KOPT-K1 (cell line): ENCODE results near the gene LRRFIP2.

Experiments used
- H3K27ac ChIP-seq: fragments of 200-600 bp; sonication (generic); 2 replicates; pipeline ENCODE4 v1.5.1; 2016; ENCODE audit warnings: antibody characterized with exemption, mild to moderate bottlenecking, low read depth, low read length; ENCODE audit not compliant: poor library complexity, severe bottlenecking
- H3K36me3 ChIP-seq: fragments of 200-600 bp; sonication (generic); 2 replicates; pipeline ENCODE4 v1.5.1; 2017; ENCODE audit warnings: antibody characterized with exemption, mild to moderate bottlenecking, low read length, moderate library complexity; ENCODE audit not compliant: insufficient read depth
- H3K9me3 ChIP-seq: fragments of 200-600 bp; sonication (generic); 2 replicates; pipeline ENCODE4 v1.5.1; 2017; ENCODE audit warnings: antibody characterized with exemption, low read length, mild to moderate bottlenecking; ENCODE audit not compliant: insufficient read depth, poor library complexity, severe bottlenecking

The LRRFIP2 gene

DNA sequence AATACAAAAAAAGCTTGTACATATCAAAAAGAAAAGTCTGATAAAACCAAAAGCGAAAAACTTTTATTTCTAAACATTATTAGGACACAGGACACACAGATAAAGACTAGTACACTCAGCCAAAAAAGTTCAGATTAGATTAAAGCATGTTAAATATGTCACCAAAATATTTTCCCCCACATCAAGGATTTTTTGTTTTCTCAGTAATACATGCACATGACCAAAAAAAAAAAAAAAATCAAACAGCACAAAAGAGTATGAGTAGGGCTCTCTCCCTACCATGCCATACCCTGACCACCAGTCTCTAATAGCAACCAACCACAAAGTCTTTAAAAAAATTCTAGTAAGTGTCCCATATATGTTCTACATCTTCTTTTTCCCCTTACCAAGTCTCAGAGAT, 77.4 kb downstream of the LRRFIP2 start:
- H3K36me3 ChIP-seq, result no peaks in the 10 kb centered on the region; the same call in 1 of the 2 replicates
- H3K9me3 ChIP-seq, result no peaks in the 10 kb centered on the region
- no peak overlapping the region for H3K27ac ChIP-seq

DNA sequence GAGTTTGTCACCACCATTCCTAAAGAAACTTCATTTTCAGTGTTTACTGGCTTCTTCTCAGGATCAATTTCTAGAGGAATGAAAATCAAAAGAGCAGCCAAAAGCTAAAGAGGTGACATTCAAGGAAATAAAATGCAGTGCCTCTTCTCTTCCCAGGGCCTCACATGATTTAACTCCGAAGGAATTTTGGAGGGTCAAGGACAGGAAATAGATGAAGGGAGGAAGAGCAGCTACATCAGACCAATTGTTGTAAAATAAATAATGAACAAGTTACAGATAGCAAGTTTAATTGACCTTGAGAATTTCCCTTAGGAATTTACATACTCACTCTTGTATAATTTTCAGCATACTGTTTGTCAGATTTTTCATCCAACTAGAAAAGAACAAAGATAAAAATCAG, 78.1 kb downstream of the LRRFIP2 start:
- Histone ChIP-seq H3K36me3 (no peaks in the 10 kb centered on the region; the same call in 1 of the 2 replicates), H3K27ac (no peak overlapping the region), H3K9me3 (no peaks in the 10 kb centered on the region)

DNA sequence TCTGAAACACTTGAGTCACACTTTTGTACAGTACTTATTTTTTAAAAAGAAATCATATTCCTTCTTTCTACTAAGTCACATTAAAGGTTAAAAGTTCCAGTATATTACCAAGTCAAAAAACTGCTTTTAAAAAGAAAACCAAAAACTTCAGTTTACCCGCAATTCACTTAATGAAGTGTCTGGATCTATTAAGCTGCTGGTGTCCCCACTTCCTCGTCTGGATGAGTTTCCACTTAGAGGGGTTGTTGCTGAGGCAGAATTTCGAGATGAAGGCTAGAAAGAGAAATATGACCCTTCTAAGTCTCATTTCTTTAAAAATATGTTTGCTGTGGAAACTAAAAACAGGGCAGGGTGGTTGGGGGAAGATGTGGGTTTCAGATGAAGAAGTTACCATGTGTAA, 79.7 kb downstream of the LRRFIP2 start:
- H3K27ac ChIP-seq, result no peak overlapping the region
- no peaks in the 10 kb centered on the region for H3K9me3 ChIP-seq
- H3K36me3 ChIP-seq, result peaks cover 10% of the 10 kb centered on the region

DNA sequence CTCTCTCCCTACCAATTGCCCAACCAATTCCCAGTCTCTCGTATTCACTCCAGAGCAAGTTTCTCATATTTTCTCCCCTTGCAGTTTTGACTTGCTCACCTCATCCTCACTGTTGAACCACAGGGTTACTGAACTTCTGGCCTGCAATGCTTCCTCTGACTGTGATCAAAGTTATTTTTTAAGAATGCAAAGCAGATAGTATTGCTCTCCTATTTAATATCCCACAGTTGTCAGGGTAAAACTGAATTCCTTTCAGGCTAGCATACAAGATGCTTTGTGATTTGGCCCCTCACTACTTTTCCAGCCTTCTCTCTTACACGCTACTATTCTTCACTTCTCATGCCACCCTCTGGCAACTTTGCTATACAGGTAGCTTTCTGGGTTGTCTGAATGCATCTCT, 80.9 kb downstream of the LRRFIP2 start:
- no peaks in the 10 kb centered on the region for H3K9me3 ChIP-seq
- H3K27ac ChIP-seq, result no peak overlapping the region
- H3K36me3 ChIP-seq, result peaks cover 10% of the 10 kb centered on the region

DNA sequence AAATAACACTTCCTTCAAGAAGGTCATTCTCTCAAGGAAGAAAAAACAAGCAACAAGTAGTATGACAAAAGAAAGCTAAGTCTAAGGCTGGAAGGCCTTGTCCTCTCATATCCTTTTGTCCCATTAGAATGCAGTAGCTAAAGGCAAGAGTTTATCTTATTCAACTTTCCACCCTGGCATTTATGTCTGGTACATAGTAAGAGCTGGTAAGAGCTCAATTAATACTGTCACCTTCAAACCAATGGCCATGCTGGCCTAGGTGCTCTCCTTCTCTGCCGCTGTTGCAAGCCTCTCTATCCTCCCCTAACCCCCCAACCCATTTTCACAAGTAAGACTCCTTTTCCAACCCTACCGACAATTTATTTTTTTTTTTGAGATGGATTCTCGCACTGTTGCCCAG, 81.9 kb downstream of the LRRFIP2 start:
- Histone ChIP-seq H3K27ac (no peak overlapping the region), H3K9me3 (no peaks in the 10 kb centered on the region), H3K36me3 (peaks cover 13% of the 10 kb centered on the region)

DNA sequence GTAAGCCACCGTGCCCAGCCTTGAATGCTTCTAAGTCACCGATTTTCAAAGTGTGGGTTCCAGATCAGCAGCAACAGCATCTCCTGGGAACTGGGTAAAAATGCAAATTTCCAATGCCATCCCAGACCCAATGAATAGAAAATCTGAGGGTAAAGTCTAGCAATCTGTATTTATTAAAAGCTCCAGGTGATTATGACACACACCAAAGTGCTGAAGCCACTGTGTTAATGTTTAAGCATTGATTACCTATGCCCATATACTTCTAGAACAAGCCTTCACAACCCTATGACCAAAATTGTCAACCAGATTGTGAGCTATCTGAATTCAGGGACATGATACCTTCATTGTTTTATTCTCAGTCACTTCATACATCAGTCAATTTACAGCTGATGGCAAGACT, 86.5 kb downstream of the LRRFIP2 start:
- no peak overlapping the region for H3K27ac ChIP-seq
- no peaks in the 10 kb centered on the region for H3K9me3 ChIP-seq
- H3K36me3 ChIP-seq, result peaks cover 14% of the 10 kb centered on the region

DNA sequence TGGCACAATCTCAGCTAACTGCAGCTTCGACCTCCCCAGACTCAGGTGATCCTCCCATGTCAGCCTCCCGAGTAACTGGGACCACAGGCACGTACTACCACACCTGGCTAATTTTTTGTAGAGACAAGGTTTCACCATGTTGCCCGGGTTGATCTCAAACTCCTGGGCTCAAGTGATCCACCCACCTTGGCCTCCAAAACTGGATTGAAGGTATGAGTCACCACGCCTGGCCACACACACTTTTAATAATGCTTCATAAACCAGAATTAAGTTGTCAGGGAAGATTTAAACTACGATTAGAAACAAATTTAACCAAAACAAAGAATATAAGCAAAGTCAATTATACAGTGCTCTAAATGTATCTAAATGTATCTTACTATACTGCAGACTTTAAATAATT, 87.5 kb downstream of the LRRFIP2 start:
- no peaks in the 10 kb centered on the region for H3K9me3 ChIP-seq
- peaks cover 20% of the 10 kb centered on the region for H3K36me3 ChIP-seq
- H3K27ac ChIP-seq, result no peak overlapping the region

DNA sequence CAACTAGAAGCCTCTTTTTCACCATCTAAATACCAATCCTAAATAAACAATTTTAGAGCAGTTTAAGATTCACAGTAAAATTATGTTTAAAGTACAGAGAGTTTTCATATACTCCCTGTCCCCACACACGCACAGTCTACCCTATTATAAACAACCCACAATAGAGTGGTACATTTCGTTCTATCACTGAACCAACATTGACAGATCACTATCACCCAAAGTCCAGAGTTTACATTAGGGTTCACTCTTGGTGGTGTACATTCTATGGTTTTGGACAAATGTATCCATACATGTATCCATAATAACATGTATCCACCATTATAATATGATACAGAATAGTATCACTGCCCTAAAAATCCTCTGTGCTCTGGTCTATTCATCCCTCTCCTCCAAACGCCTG, 92.1 kb downstream of the LRRFIP2 start:
- no peaks in the 10 kb centered on the region for H3K9me3 ChIP-seq
- peaks cover 29% of the 10 kb centered on the region for H3K36me3 ChIP-seq
- no peak overlapping the region for H3K27ac ChIP-seq

DNA sequence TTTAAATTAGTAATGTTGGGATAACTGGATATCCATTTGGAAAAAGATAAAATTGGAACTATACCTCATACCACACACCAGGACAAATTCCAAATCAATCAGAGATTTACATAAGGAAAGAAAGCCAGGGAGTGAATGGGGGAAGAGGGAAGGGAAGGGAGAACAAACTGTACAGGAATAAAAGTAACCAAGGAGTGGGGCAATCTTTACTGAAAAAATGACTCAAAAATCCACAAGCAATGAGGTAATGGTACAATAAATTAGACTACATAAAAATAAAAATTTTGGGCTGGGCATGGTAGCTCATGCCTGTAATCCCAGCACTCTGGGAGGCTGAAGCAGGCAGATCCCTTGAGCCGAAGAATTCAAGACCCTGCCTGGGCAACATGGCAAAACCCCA, 98.4 kb downstream of the LRRFIP2 start:
- Histone ChIP-seq H3K36me3 (peaks cover 40% of the 10 kb centered on the region), H3K9me3 (no peaks in the 10 kb centered on the region), H3K27ac (no peak overlapping the region)

DNA sequence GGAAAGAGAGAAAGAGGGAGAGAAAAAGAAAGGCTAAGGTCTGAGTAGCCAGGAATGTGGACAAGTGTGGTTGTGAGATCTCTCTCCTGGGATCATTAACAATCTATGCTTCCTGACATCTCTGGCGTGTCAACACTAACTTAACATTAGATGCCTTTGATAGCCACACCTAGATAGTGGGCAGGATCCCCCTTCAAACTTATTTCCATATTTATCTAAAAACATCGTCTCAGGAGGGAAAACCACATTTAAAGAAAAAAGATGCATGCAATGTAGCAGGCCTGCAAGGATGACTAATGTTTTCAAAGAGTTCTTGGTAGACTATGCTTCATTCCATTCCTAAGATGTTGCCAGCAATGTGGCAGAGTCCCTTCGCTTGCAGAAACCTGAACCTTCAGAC, 100.2 kb downstream of the LRRFIP2 start:
- H3K27ac ChIP-seq, result no peak overlapping the region

DNA sequence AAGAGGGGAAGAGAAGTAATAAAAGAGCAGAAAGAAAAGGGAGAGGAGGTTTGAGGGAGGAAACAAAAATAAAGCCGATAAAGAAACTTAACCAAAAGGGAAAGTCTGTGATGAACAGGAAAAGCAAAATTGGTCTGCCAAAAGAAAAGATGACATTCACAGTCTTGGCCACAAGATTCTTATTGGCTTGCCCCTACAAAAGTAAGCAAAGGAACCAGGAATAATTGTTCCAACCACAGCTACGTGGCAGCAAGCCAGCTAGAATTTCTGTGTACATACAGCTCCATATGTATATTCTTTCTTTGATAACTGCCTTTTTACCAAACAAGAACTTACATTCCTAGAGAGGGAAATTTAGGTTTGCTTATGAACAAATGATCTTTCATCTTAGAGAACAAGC, 101.5 kb downstream of the LRRFIP2 start:
- H3K36me3 ChIP-seq, result peaks cover 23% of the 10 kb centered on the region
- no peaks in the 10 kb centered on the region for H3K9me3 ChIP-seq
- no peak overlapping the region for H3K27ac ChIP-seq

More for the DNA sequence above, 100.2 kb downstream of the LRRFIP2 start:
- Histone ChIP-seq H3K36me3 (peaks cover 32% of the 10 kb centered on the region), H3K9me3 (no peaks in the 10 kb centered on the region)

DNA sequence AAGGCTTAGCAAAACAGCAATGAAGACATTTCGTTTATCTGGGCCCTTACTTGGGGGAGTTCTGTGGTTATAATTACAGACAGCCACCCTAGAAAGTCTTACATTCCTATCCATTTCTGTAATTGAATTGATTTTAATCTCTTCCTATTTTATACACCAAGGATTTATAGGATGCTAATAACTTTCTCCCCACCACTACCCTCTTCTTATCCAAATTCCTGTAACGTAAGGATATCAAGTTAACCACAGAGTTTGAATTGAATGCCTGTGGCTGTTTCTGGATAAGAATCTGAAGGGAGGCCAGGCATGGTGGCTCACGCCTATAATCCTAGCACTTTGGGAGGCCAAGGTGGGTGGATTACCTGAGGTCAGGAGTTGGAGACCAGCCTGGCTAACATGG, 102.5 kb downstream of the LRRFIP2 start:
- Histone ChIP-seq H3K27ac (no peak overlapping the region), H3K9me3 (no peaks in the 10 kb centered on the region), H3K36me3 (peaks cover 18% of the 10 kb centered on the region)

DNA sequence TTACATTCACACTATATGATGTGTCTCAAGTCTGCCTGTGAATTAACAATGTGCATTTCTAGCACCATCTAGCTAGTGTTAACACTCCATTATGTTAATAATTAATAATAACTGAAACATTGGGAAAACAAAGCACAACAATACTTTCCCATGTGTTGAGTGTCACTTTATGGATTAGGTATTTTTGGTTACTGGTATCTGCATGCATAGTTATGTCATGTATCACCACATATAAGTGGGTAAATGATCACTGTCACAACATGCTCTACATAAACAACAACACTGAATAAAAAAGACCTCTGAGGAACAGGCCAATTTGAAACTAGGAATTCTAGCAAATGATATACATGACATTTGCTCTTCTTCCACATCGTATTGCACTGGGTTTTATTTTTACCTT, 106.4 kb downstream of the LRRFIP2 start:
- Histone ChIP-seq H3K36me3 (peaks cover 22% of the 10 kb centered on the region), H3K9me3 (no peaks in the 10 kb centered on the region), H3K27ac (no peak overlapping the region)

DNA sequence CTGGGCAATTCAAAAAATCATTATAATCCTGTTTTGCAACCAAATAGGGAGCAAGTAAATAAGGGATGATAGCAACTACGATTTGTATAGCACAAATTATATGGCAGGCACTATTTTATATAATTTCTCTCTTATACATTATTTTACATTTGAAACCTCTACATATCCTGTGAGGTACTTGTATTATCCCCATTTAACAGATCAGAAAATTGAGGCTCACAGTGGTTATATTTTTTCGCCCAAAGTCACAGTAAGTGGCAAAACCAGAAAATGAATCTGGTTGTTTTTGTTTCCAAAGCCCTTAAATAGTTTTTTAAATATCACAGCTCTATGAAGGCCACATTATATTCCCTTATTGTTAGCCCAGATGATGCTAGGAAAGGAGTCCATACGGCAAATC, 106.8 kb downstream of the LRRFIP2 start:
- Histone ChIP-seq H3K36me3 (peaks cover 27% of the 10 kb centered on the region), H3K9me3 (no peaks in the 10 kb centered on the region), H3K27ac (no peak overlapping the region)

DNA sequence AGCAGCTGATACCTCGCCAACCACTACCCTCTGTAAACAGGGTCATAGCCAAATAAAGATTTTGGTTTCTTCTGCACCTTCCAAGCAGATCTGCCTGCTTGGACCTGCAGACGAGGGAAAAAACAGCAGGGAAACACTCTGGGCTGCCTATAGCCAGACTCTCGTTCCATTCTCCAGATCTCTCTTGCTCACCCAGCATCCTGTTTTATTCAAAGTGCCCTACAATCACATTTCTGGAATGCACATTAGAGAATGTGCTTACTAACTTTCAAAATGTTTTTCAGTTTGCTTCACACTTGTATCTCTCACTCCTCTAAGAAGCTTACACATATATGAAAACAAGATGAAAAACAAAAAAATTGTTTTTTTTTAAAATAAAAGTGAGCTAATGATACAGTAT, 109.6 kb downstream of the LRRFIP2 start:
- Histone ChIP-seq H3K27ac (no peak overlapping the region), H3K9me3 (no peaks in the 10 kb centered on the region), H3K36me3 (peaks cover 39% of the 10 kb centered on the region)

DNA sequence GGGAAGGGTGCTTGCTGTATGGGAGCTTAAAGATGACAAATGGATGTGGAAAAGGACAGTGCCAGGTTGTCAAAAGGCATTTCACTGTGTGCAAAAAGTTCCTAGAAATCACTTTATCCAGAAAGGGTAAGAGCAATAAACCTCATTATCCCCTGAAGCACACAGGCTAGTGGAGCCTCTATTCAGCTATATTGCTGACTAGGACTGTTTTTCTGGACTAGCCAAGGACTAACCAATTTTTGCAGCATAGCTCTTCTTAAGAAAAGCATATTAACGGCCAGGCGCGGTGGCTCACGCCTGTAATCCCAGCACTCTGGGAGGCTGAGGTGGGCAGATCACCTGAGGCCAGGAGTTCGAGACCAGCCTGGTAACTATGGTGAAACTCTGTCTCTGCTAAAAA, 116.3 kb downstream of the LRRFIP2 start:
- H3K36me3 ChIP-seq, result peaks cover 90% of the 10 kb centered on the region
- no peaks in the 10 kb centered on the region for H3K9me3 ChIP-seq

DNA sequence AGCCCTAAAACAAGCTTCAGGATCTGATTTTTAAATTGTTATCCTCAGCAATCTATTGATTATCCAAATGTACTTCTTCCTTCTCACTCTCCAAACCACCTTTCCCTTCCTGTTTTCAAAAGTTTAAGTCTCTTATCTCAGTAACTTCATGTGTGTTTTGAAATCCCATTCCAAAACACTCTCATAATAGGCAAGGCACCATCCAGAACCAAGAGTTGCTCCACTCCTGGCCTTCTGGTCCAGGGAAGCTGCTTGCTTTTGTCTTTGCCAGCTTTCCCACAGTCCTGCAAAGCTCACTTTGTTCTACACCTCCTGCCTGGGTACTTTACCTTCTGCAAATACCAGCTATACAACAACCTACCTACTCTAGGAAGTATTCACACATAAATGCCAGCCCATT, 117.6 kb downstream of the LRRFIP2 start:
- peaks cover 91% of the 10 kb centered on the region for H3K36me3 ChIP-seq
- no peaks in the 10 kb centered on the region for H3K9me3 ChIP-seq
- no peak overlapping the region for H3K27ac ChIP-seq

More for the DNA sequence above, 116.3 kb downstream of the LRRFIP2 start:
- H3K27ac ChIP-seq, result no peak overlapping the region
